ENCODE measurements around the gene EDNRA. TPM values are rescaled to one million over a fixed set of nuclear protein-coding genes. Genes with fewer than 3 reads are reported as not detected.

The EDNRA gene
- total RNA-seq, 1 donor from 2014 or later, result 41.5 TPM

GRCh38 chr4:147526272-147526654 is 45.4 kb downstream of the EDNRA start:
- H3K27me3 ChIP-seq, result no peaks in the 10 kb centered on the region
- no peaks in the 10 kb centered on the region for H3K36me3 ChIP-seq
- no peak overlapping the region for H3K4me3 ChIP-seq
- H3K9me3 ChIP-seq, result no peaks in the 10 kb centered on the region
- peak overlapping the region; percentile 56 for H3K27ac ChIP-seq
- DNase-seq (ENCODE audit: extremely low spot score in 2 of 2), result no peak
- peaks cover 25% of the 10 kb centered on the region for H3K4me1 ChIP-seq
- intact Hi-C loops (cut with DNase I), result no loop called here
- TF ChIP-seq POLR2AphosphoS5 (IDR thresholded peaks at IDR 0.05; ENCODE audit: insufficient read depth in 1 of 2, low read depth in 1 of 2), result no peak
- no peak for TF ChIP-seq CTCF (IDR thresholded peaks at IDR 0.05)
- no peak for TF ChIP-seq POLR2A (IDR thresholded peaks at IDR 0.05)

GRCh38 chr4:147528054-147528453 is 47.2 kb downstream of the EDNRA start:
- Histone ChIP-seq H3K27me3 (no peaks in the 10 kb centered on the region), H3K36me3 (no peaks in the 10 kb centered on the region), H3K4me1 (peaks cover 25% of the 10 kb centered on the region), H3K4me3 (no peak overlapping the region), H3K9me3 (no peaks in the 10 kb centered on the region), H3K27ac (no peak overlapping the region)
- intact Hi-C loops (cut with DNase I), result no loop called here
- TF ChIP-seq CTCF (IDR thresholded peaks at IDR 0.05) (no peak), POLR2A (IDR thresholded peaks at IDR 0.05) (no peak), POLR2AphosphoS5 (IDR thresholded peaks at IDR 0.05; ENCODE audit: insufficient read depth in 1 of 2, low read depth in 1 of 2) (no peak)
- DNase-seq (ENCODE audit: extremely low spot score in 2 of 2), result no peak

- DNase-seq (ENCODE audit: extremely low spot score in 2 of 2), result no peak
- Histone ChIP-seq H3K9me3 (no peaks in the 10 kb centered on the region), H3K4me3 (no peak overlapping the region), H3K4me1 (peaks cover 18% of the 10 kb centered on the region), H3K36me3 (no peaks in the 10 kb centered on the region), H3K27me3 (no peaks in the 10 kb centered on the region), H3K27ac (no peak overlapping the region)
- intact Hi-C loops (cut with DNase I), result no loop called here
- TF ChIP-seq POLR2A (IDR thresholded peaks at IDR 0.05) (no peak), POLR2AphosphoS5 (IDR thresholded peaks at IDR 0.05; ENCODE audit: insufficient read depth in 1 of 2, low read depth in 1 of 2) (no peak), CTCF (IDR thresholded peaks at IDR 0.05) (no peak)
Observed at GRCh38 chr4:147530134-147530533, 49.2 kb downstream of the EDNRA start.

GRCh38 chr4:147530723-147531122 is 49.8 kb downstream of the EDNRA start:
- TF ChIP-seq POLR2A (IDR thresholded peaks at IDR 0.05), result no peak
- TF ChIP-seq POLR2AphosphoS5 (IDR thresholded peaks at IDR 0.05; ENCODE audit: insufficient read depth in 1 of 2, low read depth in 1 of 2), result no peak
- TF ChIP-seq CTCF (IDR thresholded peaks at IDR 0.05), result no peak
- Histone ChIP-seq H3K36me3 (no peaks in the 10 kb centered on the region), H3K4me1 (peaks cover 18% of the 10 kb centered on the region), H3K27ac (no peak overlapping the region), H3K9me3 (no peaks in the 10 kb centered on the region), H3K4me3 (no peak overlapping the region), H3K27me3 (no peaks in the 10 kb centered on the region)
- DNase-seq (ENCODE audit: extremely low spot score in 2 of 2), result no peak
- intact Hi-C loops (cut with DNase I), result no loop called here

GRCh38 chr4:147532896-147533295 is 52.0 kb downstream of the EDNRA start:
- H3K27me3 ChIP-seq, result no peaks in the 10 kb centered on the region
- no peaks in the 10 kb centered on the region for H3K36me3 ChIP-seq
- no peak for DNase-seq (ENCODE audit: extremely low spot score in 2 of 2)
- H3K9me3 ChIP-seq, result no peaks in the 10 kb centered on the region
- no peak overlapping the region for H3K4me3 ChIP-seq
- peaks cover 6% of the 10 kb centered on the region for H3K4me1 ChIP-seq
- intact Hi-C loops (cut with DNase I), result no loop called here
- H3K27ac ChIP-seq, result no peak overlapping the region
- TF ChIP-seq POLR2A (IDR thresholded peaks at IDR 0.05), result no peak
- no peak for TF ChIP-seq CTCF (IDR thresholded peaks at IDR 0.05)
- no peak for TF ChIP-seq POLR2AphosphoS5 (IDR thresholded peaks at IDR 0.05; ENCODE audit: insufficient read depth in 1 of 2, low read depth in 1 of 2)
